Lower lobe of right lung (tissue), 2 donors: ENCODE data around the gene MRPL2. TPM values are rescaled to one million over a fixed set of nuclear protein-coding genes. Genes with fewer than 3 reads are reported as not detected.

Experiments
- ATAC-seq, 2 donors: fragments of 200-7000 bp; cut with Tn5 transposase; one replicate each; pipeline ENCODE4 v1.9.1; 2020 to 2022; ENCODE audit warnings: mild to moderate bottlenecking in 2 of 2, moderate library complexity in 2 of 2
- DNase-seq: peaks from one replicate; pipeline ENCODE4 v3.0.0-alpha.2; 2020
- H3K27ac ChIP-seq: fragments of 200-600 bp; one replicate; pipeline ENCODE4 v1.8.0; 2022
- H3K27me3 ChIP-seq: fragments of 200-600 bp; one replicate; pipeline ENCODE4 v1.8.0; 2022; ENCODE audit warnings: low read depth
- H3K36me3 ChIP-seq: fragments of 200-600 bp; one replicate; pipeline ENCODE4 v1.8.0; 2022; ENCODE audit warnings: mild to moderate bottlenecking
- H3K4me1 ChIP-seq: fragments of 200-600 bp; one replicate; pipeline ENCODE4 v1.8.0; 2022
- H3K4me3 ChIP-seq: fragments of 200-600 bp; one replicate; pipeline ENCODE4 v1.8.0; 2022; ENCODE audit warnings: mild to moderate bottlenecking
- H3K9me3 ChIP-seq: fragments of 200-600 bp; one replicate; pipeline ENCODE4 v1.8.0; 2022
- CTCF ChIP-seq: fragments of 200-600 bp; IDR thresholded peaks from one replicate; pipeline ENCODE4 v1.8.0; 2022; ENCODE audit warnings: antibody characterized with exemption, mild to moderate bottlenecking
- intact Hi-C: fragments of 100-400 bp; cut with DNase I; formaldehyde crosslinking; loops from one replicate; pipeline ENCODE4 v1.11.0; 2022
- total RNA-seq: library from RNA; stranded (reverse); fragmentation: NEBNext Ultra II Directional; extraction: Animal tissue kit (Norgen Biotek cat#: 25700); gene quantifications from one replicate; pipeline ENCODE4 v1.2.1, GENCODE V29; 2021
- donor health status: DM: no; HTN: yes; CAD: no; lungs with severe emphysema.

MRPL2 gene
- total RNA-seq, 1 donor from 2014 or later = 40.1 TPM

- intact Hi-C loops = no loop called here
These were observed 45.3 kb downstream of the MRPL2 start, which contains the start of the genes KLHDC3 and MEA1 for GRCh38 chr6:43013843-43014433. Gene KLHDC3, plus strand, starts transcription at chr6:43014249. Its CDS starts 2,944 bp downstream, at chr6:43017193. Gene MEA1, minus strand, starts transcription at chr6:43013946. Its CDS starts 133 bp downstream, at chr6:43013813.

GRCh38 chr6:43013097-43013842, 46.0 kb downstream of the MRPL2 start:
- H3K4me3 ChIP-seq = peak overlapping the region; percentile 69
- intact Hi-C loops = no loop called here
- H3K27ac ChIP-seq = peak overlapping the region; percentile 72
- DNase-seq = no peak
- H3K27me3 ChIP-seq = no peaks in the 10 kb centered on the region
- peak in 1 of 2 donors; percentile 55 for ATAC-seq
- no peak for TF ChIP-seq CTCF
- peaks cover 41% of the 10 kb centered on the region for H3K4me1 ChIP-seq
- H3K36me3 ChIP-seq = peaks cover 52% of the 10 kb centered on the region
- H3K9me3 ChIP-seq = no peaks in the 10 kb centered on the region

More at GRCh38 chr6:43013843-43014433, 45.3 kb downstream of the MRPL2 start, which contains the start of the genes KLHDC3 and MEA1:
- Histone ChIP-seq H3K4me1 (peaks cover 41% of the 10 kb centered on the region), H3K27ac (peak within 1 kb of the TSS; percentile 76), H3K4me3 (peak within 1 kb of the TSS; percentile 69), H3K36me3 (peaks cover 52% of the 10 kb centered on the region), H3K9me3 (no peaks in the 10 kb centered on the region), H3K27me3 (no peaks in the 10 kb centered on the region)
- TF ChIP-seq CTCF = no peak
- DNase-seq (peak; percentile 99), ATAC-seq (peak; percentile 99)

- Histone ChIP-seq H3K4me3 (peak overlapping the region; percentile 69), H3K27me3 (no peaks in the 10 kb centered on the region), H3K4me1 (peaks cover 39% of the 10 kb centered on the region), H3K9me3 (no peaks in the 10 kb centered on the region), H3K27ac (no peak overlapping the region), H3K36me3 (peaks cover 52% of the 10 kb centered on the region)
- intact Hi-C loops = no loop called here
- ATAC-seq (no peak), DNase-seq (no peak)
- TF ChIP-seq CTCF = no peak
These were observed 46.9 kb downstream of the MRPL2 start for GRCh38 chr6:43012364-43012763.

DNA sequence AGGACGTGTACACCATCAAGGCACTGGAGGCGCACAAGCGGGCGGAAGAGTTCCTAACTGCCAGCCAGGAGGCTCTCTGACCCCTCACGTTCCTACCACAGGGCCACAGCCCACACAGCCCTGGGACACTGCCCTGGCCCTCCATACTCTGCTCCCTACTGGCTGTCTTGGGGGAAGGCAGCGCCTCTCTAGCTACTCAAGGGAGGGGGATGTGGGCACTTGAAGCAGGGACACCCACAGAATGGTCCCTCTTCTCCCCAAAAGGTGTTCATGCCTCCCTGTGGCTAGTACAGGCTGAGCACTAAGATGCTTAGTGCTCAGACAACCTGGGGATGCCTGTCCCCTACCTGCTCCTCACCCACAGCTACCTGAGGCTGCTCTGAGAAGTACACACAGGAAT, 48.0 kb downstream of the MRPL2 start:
- intact Hi-C loops = no loop called here
- TF ChIP-seq CTCF = no peak
- peaks cover 58% of the 10 kb centered on the region for H3K36me3 ChIP-seq
- no peaks in the 10 kb centered on the region for H3K27me3 ChIP-seq
- H3K4me1 ChIP-seq = peaks cover 28% of the 10 kb centered on the region
- no peak overlapping the region for H3K4me3 ChIP-seq
- DNase-seq (no peak), ATAC-seq (no peak)
- no peaks in the 10 kb centered on the region for H3K9me3 ChIP-seq
- H3K27ac ChIP-seq = no peak overlapping the region

GRCh38 chr6:43009124-43009523, 50.1 kb downstream of the MRPL2 start:
- intact Hi-C loops = no loop called here
- TF ChIP-seq CTCF = no peak
- no peaks in the 10 kb centered on the region for H3K9me3 ChIP-seq
- no peak for ATAC-seq
- peaks cover 11% of the 10 kb centered on the region for H3K4me1 ChIP-seq
- no peak overlapping the region for H3K4me3 ChIP-seq
- no peak overlapping the region for H3K27ac ChIP-seq
- DNase-seq = no peak
- H3K27me3 ChIP-seq = no peaks in the 10 kb centered on the region
- H3K36me3 ChIP-seq = peaks cover 66% of the 10 kb centered on the region
